Measurements from ENCODE around the gene RANBP9.

The RANBP9 gene

DNA sequence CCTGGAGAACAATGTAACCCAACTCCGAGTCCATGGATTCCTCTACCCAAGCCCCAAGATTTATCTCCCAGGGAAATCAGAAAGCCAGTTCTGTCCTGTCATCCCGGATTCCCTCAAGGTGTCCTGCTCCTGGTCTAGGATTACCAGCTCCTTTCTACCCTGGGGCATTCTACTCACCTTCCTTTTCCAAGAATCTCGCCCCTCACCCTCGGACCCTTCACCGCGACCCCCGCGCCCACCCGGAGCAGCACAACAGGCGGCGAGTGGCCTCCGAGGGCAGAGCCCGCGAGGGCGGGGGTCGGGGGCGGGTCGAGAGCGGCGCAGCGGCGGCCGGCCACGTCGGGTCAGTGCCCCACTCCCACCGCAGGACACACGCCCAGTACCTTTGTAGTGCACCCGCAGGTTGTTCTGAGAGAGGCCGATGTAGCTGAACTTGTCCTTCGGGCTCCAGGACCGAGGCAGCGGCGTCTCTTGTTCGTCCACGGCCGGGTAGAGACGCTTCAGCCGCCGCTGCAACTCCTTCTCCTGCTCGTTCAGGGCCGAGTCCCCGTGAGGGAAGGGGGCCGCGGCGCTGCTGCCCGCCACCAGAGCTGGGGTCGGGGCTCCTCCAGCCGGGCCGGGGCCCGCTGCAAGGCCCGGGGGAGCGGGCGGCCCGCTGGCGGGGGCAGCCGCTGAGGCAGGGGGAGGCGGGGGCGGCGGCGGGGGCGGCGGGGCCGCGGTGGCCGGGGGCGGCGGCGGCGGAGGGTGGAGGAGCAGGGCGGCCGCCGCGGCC, 897 bp downstream of the RANBP9 start:
- FAIRE-seq, result no peak

DNA sequence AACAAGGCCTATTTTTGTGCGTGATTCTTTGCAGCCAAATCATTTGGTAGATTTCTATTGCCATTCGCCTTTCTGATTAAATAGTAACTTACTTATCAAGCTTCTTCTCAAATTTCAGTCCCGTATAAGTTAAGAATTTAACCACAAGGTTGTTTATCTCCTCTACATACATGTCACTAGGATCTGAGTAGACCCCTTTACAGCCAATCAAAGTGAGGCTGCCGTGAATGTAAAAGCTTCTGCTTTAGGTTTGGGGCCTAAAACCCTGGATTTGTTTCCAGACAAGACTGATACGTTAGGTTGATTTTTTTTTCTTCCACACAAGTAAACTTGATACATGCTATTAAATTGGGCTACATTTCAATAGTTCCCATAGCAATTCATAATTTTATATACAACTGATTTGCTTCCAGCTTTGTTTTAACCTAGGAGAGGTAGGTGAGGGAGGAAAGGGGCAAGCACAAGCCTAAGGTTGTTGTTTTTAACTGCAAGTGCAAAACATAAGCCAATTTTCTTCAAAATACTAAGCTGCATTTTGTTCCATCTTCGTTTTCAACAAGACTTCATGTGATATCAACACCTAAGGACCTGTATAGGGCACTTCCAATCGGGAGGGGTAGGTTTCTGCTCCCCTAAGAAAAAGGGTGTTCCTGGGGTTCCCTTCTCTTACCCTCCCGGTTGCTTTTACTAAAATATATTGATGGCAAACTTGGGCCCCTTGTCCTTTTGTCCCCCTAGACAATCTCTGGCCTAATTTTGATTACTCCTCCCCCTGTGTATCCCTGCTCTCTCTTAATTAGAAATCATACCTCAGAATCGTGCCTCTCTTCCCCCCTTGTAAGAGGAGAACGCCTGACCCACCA, 1.7 kb downstream of the RANBP9 start:
- no peak for FAIRE-seq

DNA sequence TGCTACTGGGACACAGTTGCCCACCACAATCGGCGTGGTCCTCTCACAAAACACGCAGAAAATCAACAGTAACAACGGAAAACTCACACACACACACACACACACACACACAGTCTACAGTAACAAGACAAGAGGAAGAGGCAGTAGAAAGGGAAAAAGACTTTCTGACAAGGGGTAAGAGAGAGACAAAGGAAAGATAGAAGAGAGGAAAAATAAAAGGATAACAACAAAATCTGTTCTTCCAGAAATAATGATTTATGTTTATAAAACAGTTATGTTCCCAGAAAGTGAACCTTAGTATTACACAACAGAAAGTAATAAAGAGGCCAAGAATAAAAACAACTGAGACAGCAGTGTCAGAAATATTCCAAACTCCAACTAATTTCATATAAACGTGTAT, 2.9 kb downstream of the RANBP9 start:
- FAIRE-seq, result no peak

DNA sequence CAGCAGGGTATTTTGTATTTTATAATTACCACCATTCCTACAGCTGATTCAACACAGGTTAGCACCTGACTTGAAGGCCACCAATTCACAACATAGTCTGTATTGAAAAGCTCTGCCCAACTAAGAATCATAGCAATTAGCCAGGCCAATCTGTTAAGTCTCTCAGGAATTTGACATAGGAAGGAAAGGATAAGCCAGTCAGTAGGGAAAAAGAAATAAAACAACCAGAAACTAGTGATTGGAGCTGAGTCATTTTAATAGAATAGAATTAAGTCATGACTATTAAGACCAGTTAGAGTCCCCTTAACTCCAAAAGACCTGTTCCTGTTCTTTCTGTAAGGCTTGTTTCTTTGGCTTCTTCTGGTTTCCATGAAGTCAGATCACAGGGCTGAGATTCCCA, 8.1 kb downstream of the RANBP9 start:
- no peak for FAIRE-seq

DNA sequence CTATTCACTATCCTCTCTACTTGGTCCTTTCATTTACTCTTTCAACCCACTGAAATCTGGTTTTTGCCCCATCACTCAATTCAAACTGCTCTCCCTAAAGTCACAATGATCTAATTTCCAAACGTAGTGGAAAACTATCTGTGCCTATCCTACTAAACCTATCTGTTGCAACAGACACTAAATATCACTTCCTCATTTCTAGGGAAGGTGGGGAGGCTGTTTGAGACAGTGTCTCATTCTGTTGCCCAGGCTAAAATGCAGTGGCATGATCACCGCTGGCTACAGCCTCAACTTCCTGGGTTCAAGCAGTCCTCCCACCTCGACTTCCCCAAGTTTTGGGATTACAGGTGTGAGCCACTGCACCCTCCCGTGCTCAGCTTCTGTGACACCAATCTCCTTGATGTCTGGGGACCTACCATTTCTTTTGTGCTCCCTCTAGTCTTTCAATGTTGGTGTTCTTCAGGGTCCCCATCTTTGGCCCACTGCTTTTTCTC, 8.8 kb downstream of the RANBP9 start:
- no peak for FAIRE-seq

DNA sequence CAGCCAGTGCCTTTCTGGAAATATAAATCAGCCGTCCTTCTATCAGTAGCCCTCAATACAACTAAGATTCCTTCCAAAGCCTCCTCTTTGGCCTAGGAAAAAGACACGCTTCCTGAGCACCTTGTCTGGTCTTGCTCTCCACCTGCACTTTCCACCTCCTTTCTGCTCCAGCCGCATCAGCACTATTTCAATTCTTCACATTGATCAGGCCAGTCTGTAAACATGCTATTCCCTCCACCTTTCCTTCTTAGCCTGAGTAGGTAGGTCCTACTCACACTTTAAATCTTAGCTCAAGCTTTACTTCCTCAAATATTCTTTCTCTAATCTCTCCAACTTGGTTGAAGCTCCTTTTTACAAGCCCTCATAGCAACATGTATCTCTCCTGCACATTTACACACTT, 11.4 kb downstream of the RANBP9 start:
- FAIRE-seq, result no peak

DNA sequence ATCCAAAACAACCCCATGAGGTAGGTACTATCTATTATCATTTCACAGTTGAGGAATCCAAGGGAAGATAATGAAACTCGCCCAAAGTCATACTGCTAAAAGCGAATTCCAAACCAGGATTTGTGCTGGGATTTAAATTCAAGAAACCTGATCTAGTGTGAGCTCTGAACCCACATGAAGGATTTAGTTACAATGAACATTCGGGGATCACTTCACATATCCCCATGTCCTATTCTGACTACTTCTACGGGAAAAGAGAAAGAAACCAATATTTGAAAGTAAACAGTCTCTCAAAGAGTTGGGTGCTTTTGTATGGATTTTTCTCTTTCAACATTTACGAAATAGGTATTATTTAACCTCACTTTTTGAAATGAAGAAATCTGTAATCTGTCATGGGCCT, 12.9 kb downstream of the RANBP9 start:
- no peak for FAIRE-seq

DNA sequence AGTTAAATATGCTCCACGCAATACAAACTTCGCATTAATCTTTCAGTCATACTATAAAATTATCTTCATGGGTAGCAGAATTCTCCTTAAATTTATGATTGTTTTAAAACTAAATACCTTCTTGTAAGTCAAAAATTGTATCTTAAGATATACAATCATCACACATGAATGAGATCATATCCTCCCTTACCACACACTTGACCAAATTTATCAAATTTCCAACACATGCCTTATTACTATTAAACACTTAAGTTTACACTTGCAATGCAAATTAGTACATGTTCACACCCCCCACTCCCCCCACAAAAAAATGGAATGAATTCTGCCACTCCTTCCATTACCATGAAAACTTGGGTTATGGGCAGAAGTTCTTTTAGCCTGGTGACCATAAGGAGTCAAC, 13.8 kb downstream of the RANBP9 start:
- no peak for FAIRE-seq

DNA sequence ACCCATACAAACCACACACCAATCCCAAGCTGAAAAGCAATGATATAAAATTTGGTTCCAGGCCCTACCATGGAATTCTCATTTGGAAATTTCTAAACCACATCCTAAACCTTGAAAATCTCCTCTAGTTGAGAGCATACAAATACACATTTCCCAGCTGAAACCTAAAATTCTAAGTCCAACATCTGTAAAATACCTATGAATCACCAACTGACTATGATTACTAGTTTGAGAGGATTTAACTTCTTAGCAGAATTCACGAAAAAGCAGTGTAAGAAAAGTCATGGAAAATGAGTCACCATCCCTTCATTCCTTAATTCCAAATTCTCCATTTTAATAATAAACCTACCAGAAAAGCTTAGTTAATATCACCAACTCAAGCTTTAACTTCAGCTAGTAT, 15.4 kb downstream of the RANBP9 start:
- FAIRE-seq, result no peak

DNA sequence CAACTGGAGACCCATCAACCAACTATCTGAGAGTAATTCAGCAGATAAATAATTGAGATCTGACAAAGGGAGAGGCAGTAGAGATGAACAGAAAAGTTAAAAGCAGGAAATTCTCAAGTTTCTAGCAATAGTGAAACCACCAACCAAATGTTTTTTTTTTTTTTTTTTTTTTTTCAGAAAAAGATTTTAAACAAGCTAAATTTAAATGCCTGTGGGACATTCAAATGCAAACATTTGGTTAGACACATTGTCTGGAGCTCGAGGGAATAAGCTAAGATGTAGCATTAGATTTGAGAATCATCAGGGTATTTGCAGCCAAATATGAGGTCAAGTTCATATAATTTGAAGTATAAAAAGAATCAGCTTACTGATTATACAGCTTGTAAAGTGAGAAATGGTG, 16.4 kb downstream of the RANBP9 start:
- FAIRE-seq, result no peak

DNA sequence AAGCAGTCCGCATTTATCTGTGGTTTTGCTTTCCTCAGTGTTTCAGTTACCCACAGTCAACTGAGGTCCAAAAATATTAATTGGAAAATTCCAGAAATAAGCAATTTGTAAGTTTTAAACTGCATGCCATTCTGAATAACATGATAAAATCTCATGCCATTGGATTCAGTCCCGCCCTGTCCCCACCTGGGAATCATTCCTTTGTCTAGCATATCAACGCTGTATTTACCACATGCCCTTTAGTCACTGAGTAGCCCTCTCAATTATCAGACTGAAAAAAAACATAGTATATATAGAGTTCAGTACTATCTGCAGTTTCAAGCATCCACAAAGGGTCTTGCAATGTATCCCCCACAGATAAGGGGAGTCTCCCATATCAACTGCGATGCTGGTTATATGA, 17.1 kb downstream of the RANBP9 start:
- no peak for FAIRE-seq

DNA sequence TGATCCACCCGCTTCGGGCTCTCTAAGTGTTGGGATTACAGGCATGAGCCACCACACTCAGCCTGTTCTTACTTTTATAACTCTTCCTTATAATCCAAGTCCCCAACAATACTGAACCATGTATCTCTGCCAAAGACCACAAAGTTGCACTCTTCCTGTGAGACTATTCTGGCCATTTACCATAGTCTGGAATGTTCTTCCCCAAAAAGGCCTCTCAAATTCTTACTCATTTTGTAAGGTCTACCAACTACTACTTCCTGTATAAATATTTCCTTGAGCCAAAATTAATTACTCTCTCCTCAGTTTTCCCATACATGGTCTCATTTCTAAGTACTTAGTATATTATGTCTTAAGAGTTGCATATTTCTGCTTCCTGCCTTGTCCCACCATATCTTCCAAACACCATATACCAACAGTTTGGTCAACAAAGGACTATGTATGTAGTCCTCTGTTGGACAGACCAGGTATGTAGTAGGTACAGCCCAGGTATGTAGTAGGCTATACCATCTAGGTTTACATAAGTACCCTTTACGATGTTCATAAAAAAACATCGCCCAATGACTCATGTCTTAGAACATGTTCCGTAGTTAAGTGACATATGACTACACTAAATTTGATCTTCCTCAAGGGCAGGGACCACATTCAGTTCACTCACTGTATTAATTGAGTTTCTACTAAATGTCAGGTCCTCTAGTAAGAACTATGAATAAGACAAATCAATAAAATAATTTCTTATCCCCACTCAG, 22.0 kb downstream of the RANBP9 start:
- no peak for FAIRE-seq

DNA sequence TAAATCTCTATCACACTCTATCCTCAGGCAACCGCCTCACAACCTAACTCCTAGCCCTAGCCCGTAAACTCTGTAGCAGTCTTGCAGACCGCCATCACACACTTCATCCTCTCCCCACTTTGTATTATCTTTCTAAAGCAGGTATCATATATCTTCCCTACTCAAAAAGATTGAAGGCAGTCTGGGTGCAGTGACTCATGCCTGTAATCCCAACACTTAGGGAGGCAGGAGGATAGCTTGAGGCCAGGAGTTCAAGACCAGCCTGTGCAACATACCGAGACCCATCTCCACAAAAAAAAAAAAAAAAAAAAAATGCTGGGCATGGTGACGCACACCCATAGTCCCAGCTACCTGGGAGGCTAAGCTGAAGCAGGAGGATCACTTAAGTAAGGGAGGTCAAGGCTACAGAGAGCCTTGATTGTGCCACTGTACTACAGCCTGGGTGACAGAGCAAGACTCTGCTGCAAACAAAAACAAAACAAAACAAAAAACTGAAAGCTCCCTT, 22.9 kb downstream of the RANBP9 start:
- no peak for FAIRE-seq

DNA sequence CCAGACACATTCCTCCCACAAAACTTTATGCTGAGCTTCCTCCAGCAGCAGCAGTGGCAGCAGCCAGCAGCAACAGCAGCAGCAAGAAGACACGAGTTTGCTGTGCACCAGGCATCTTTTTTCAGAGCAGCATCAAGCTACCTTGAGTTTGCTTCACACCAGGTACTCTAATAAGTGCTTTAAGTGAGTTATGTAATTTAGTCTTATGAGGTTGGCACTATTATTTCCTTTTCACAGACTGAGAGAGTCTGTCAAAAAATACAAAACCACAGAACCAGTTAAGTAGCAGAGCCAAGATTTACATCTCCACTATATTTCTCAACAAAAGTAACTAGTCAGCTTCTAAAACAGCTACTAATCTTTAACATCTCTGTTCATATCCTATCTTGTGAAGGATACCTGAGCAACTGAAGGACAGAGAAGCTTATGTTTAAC, 23.7 kb downstream of the RANBP9 start:
- no peak for FAIRE-seq

DNA sequence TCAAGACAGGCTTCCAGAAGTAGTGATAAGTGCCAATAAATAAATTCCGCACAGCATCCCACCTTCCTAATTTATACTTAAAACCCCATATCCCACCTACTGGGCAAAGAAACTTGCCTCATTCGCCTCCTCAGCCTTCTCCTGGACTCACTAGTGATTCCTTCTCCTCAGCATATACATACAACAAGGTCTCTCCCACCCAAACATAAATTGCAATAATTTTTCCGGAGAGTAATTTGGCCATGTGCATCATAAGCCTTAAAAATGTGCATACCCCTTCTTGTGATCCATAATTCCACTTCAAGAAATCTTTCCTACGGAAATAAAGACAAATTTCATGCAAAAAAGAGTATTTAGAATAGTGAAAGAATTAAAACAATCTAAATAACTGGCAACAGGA, 26.8 kb downstream of the RANBP9 start:
- no peak for FAIRE-seq

DNA sequence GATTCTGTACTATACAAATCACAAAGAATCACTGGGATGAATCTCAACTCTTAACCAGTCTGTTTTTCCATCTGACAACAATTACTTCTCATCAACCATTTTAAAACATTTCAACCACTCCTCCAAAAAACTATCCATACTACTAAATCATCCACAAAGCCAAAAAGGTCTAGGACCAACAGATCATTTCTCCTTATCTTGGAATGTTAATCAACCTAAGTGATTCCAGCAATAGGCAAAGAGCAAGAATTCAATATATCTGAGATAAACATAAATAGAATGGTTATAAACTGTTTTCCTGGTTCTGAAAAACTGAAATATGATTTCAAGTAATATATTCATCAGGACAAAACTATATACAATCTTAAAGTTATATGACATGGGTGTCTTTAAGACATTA, 28.6 kb downstream of the RANBP9 start:
- FAIRE-seq, result no peak

DNA sequence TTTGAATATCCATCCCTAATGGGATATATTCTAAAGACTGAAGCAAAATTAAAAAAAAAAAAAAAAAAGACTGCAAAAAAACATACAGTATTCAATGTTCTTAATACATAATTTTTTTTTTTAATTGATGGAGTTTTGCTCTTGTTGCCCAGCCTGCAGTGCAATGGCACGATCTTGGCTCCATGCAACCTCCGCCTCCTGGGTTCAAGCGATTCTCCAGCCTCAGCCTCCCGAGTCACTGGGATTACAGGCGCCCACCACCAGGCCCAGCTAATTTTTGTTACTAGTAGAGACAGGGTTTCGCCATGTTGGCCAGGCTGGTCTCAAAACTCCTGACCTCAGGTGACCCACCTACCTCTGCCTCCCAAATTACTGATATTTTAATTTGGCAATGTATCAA, 29.3 kb downstream of the RANBP9 start:
- no peak for FAIRE-seq

DNA sequence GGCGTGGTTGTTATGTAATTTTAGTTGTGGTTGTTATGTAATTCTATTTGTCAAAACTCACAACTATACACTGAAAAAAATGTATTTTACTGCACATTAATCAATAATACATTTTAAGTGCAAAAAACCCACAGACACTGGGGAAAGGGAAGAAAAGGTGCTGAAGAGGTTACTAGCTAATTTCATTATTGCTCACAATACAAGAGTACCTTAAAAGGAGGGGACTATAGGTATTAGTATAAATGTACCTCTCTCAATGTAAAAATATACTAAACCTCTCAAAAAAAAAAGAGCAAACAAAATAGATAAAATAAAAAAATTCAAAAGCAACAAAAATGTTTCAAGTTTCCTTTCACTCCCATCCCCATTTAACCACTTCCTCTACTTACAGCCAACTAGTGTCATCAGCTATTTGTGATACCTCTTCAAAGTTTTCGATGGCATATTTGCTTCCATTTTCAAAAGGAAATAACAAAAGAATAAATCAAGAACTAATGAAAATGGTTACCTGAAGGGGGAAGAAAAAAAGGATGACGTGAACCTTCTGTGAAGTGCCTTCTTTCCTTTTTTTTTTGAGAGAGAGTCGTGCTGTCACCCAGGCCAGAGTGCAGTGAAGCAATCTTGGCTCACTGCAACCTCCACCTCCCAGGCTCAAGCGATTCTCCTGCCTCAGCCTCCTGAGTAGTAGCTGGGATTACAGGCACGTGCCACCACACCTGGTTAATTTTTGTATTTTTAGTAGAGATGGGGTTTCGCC, 30.2 kb downstream of the RANBP9 start:
- no peak for FAIRE-seq

DNA sequence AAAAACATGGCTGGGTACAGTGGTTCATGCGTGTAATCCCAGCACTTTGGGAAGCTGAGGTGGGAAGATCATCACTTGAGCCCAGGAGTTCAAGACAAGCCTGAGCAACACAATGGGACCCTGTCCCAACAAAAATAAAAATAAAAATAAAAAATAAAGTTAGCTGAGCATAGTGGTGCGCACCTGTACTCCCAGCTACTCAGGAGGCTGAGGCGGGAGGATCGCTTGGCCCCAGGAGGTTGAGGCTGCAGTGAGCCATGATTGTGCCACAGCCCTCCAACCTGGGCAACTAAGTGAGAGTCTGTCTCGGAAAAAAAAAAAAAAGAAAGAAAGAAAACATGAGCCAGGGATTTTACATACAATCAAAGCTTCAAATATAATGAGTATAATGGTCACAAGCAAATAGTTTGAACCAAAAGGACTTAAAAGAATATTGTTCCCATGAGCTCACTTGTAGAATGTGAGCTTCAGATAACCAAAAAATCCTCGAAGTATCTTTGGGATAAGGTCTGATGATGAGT, 31.1 kb downstream of the RANBP9 start:
- no peak for FAIRE-seq

DNA sequence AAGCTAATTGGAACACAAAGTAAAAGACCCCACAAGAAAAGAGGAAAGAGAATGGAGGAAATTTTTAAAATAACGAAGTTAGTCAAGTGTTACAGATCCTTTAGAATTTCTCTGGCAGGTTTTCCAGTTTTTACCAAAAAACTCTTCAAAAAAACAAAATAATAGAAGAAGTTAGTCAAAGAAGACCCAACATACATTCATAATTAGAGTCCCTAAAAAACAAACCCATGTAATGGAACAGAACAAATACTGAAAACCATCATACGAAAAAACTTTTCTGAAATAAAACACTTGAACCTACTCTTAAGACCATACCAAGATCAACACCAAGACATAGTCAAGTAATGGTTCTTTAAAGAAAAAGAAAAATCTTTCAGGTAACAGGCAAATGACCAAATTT, 31.6 kb downstream of the RANBP9 start:
- no peak for FAIRE-seq

DNA sequence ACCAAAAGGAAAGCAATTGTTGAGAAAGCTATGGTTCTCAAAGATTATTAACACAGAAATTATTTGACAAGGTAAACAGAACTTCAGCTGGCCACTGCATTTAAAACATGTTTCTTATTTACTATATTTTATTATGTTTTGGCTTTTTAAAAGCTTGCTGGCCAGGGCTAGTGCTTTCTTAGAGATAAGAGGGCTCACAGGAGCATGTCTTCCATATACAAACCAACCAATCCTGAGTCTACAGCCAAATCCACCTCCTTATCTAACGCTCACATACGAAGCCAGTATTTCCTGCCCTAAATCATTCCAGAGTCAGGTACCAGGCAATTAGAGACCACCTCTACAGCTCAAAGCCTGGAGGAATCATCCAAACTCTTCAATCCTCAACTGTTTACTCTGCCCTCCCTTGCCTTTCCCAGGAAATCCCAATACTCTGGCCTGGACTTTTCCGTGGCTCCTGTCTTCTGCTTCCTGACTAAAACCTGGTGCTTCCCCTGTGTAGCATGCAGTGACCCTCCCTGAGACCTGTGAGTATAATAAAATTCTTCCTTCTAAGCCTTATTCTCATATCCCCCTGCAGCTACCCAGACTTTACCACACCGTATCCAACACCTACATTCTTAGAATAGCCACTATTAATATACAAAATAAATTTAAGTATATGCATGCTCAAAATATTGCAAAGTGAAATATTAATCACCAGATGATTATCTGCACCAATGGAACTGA, 33.2 kb downstream of the RANBP9 start:
- no peak for FAIRE-seq

DNA sequence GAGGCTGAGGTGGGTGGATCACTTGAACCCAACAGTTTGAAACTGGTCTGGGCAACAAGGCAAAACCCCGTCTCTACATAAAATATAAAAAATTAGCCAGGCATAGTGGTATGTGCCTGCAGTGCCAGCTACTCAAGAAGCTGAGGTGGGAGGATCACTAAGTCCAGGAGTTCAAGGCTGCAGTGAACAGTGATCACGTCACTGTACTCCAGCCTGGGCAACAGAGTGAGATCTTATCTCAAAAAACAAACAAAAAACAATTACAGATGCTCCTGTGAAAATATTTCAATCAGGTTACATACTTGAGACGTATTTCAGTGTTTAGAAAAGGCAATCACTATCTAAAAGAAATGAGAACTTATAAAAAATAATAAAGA, 33.8 kb downstream of the RANBP9 start:
- no peak for FAIRE-seq
